ENCODE measurements around the gene CCDC138. TPM values are rescaled to one million over a fixed set of nuclear protein-coding genes. Genes with fewer than 3 reads are reported as not detected.

Gene CCDC138
- total RNA-seq, 4 donors from 2014 or later, result 3.7 to 5.5 (median 4.4) TPM; not detected in 1

- Histone ChIP-seq H3K9me3 (no peaks in the 10 kb centered on the region), H3K36me3 (no peaks in the 10 kb centered on the region), H3K27me3 (no peaks in the 10 kb centered on the region), H3K4me1 (peaks cover 0 to 6% (median 0%) of the 10 kb centered on the region in 4 donors), H3K4me3 (no peak overlapping the region), H3K27ac (no peak overlapping the region)
- in situ Hi-C loops (cut with MboI; ENCODE audit: low pct_ligation_motif_present in 1 of 4, low pct_unique_long_range_greater_than_20kb in 1 of 4, low sequenced_read_pairs in 3 of 4), result no loop called here
- no peak for TF ChIP-seq CTCF (IDR thresholded peaks at IDR 0.05)
- WGBS, 2 donors (ENCODE audit: low coverage in 1 of 2), result 92% methylated on average over 20 of the region's 20 CpGs; no CpG with 5 or more reads in 1 of the 2 donors
- no peak for DNase-seq
- intact Hi-C loops (cut with DNase I; ENCODE audit: low total_unique reads), result no loop called here
These were observed 124.2 kb downstream of the CCDC138 start for GRCh38 chr2:108910541-108911396.

GRCh38 chr2:108911401-108911800 is 124.8 kb downstream of the CCDC138 start:
- H3K27ac ChIP-seq, result no peak overlapping the region
- H3K9me3 ChIP-seq, result no peaks in the 10 kb centered on the region
- H3K27me3 ChIP-seq, result no peaks in the 10 kb centered on the region
- no peak for DNase-seq
- in situ Hi-C loops (cut with MboI; ENCODE audit: low pct_ligation_motif_present in 1 of 4, low pct_unique_long_range_greater_than_20kb in 1 of 4, low sequenced_read_pairs in 3 of 4) (no loop called here), intact Hi-C loops (cut with DNase I; ENCODE audit: low total_unique reads) (no loop called here)
- peaks cover 0 to 6% (median 0%) of the 10 kb centered on the region in 4 donors for H3K4me1 ChIP-seq
- TF ChIP-seq EP300 (IDR thresholded peaks at IDR 0.05; ENCODE audit: low read depth), result no peak
- TF ChIP-seq POLR2AphosphoS5 (IDR thresholded peaks at IDR 0.05), result no peak
- TF ChIP-seq CTCF (IDR thresholded peaks at IDR 0.05), result no peak
- no peak for TF ChIP-seq POLR2A (IDR thresholded peaks at IDR 0.05)
- H3K36me3 ChIP-seq, result no peaks in the 10 kb centered on the region
- 85% methylated on average over 5 of the region's 5 CpGs; no CpG with 5 or more reads in 1 of the 2 donors for WGBS, 2 donors (ENCODE audit: low coverage in 1 of 2)
- no peak overlapping the region for H3K4me3 ChIP-seq

GRCh38 chr2:108911807-108912628 is 125.4 kb downstream of the CCDC138 start:
- DNase-seq, result peak; percentile 3
- in situ Hi-C loops (cut with MboI; ENCODE audit: low pct_ligation_motif_present in 1 of 4, low pct_unique_long_range_greater_than_20kb in 1 of 4, low sequenced_read_pairs in 3 of 4) (no loop called here), intact Hi-C loops (cut with DNase I; ENCODE audit: low total_unique reads) (no loop called here)
- 93% methylated on average over 21 of the region's 21 CpGs; no CpG with 5 or more reads in 1 of the 2 donors for WGBS, 2 donors (ENCODE audit: low coverage in 1 of 2)
- no peak overlapping the region for H3K27ac ChIP-seq
- H3K9me3 ChIP-seq, result no peaks in the 10 kb centered on the region
- no peaks in the 10 kb centered on the region for H3K36me3 ChIP-seq
- no peak for TF ChIP-seq EP300 (IDR thresholded peaks at IDR 0.05; ENCODE audit: low read depth)
- no peak for TF ChIP-seq CTCF (IDR thresholded peaks at IDR 0.05)
- no peak for TF ChIP-seq POLR2A (IDR thresholded peaks at IDR 0.05)
- no peak for TF ChIP-seq POLR2AphosphoS5 (IDR thresholded peaks at IDR 0.05)
- H3K4me1 ChIP-seq, result peaks cover 0 to 9% (median 2%) of the 10 kb centered on the region in 4 donors
- H3K4me3 ChIP-seq, result no peak overlapping the region
- H3K27me3 ChIP-seq, result no peaks in the 10 kb centered on the region

GRCh38 chr2:108912629-108912902 is 126.0 kb downstream of the CCDC138 start:
- in situ Hi-C loops (cut with MboI; ENCODE audit: low pct_ligation_motif_present in 1 of 4, low pct_unique_long_range_greater_than_20kb in 1 of 4, low sequenced_read_pairs in 3 of 4), result no loop called here
- DNase-seq, result no peak
- WGBS, 2 donors (ENCODE audit: low coverage in 1 of 2), result 81% methylated on average over 5 of the region's 5 CpGs; no CpG with 5 or more reads in 1 of the 2 donors
- no peaks in the 10 kb centered on the region for H3K27me3 ChIP-seq
- no peaks in the 10 kb centered on the region for H3K36me3 ChIP-seq
- H3K4me3 ChIP-seq, result no peak overlapping the region
- no peaks in the 10 kb centered on the region for H3K9me3 ChIP-seq
- TF ChIP-seq CTCF (IDR thresholded peaks at IDR 0.05) (no peak), POLR2A (IDR thresholded peaks at IDR 0.05) (no peak), EP300 (IDR thresholded peaks at IDR 0.05; ENCODE audit: low read depth) (no peak)
- peaks cover 2 to 13% (median 6%) of the 10 kb centered on the region in 4 donors for H3K4me1 ChIP-seq
- intact Hi-C loops (cut with DNase I; ENCODE audit: low total_unique reads), result no loop called here
- H3K27ac ChIP-seq, result no peak overlapping the region

Measured in transverse colon (tissue), 4 donors.